Subcutaneous abdominal adipose tissue (tissue), 5 donors: ENCODE measurements around the gene ZNF80.

Experiments used
- H3K27ac ChIP-seq: one replicate; pipeline ENCODE4 v1.7.0; 2013; ENCODE audit warnings: low read depth, mild to moderate bottlenecking, inconsistent platforms, low read length, moderate library complexity
- H3K27me3 ChIP-seq, 5 donors: one replicate each; pipeline ENCODE4 v1.7.0; 2013; ENCODE audit warnings: low read length in 5 of 5, inconsistent platforms in 1 of 5; ENCODE audit not compliant: control insufficient read depth in 5 of 5, insufficient read depth in 4 of 5
- H3K36me3 ChIP-seq, 5 donors: one replicate each; pipeline ENCODE4 v1.7.0; 2013; ENCODE audit warnings: low read length in 5 of 5; ENCODE audit not compliant: control insufficient read depth in 5 of 5, insufficient read depth in 5 of 5
- H3K4me1 ChIP-seq, 5 donors: one replicate each; pipeline ENCODE4 v1.7.0; 2013; ENCODE audit warnings: low read length in 5 of 5, mild to moderate bottlenecking in 3 of 5, moderate library complexity in 1 of 5; ENCODE audit not compliant: control insufficient read depth in 5 of 5, insufficient read depth in 5 of 5
- H3K4me3 ChIP-seq, 5 donors: one replicate each; pipeline ENCODE4 v1.7.0; 2013; ENCODE audit warnings: low read length in 5 of 5, low read depth in 1 of 5
- H3K9ac ChIP-seq, 5 donors: one replicate each; pipeline ENCODE4 v1.7.0; 2013; ENCODE audit warnings: low read length in 5 of 5, mild to moderate bottlenecking in 4 of 5, moderate library complexity in 3 of 5
- H3K9me3 ChIP-seq, 5 donors: one replicate each; pipeline ENCODE4 v1.7.0; 2013; ENCODE audit warnings: low read length in 5 of 5; ENCODE audit not compliant: control insufficient read depth in 5 of 5
- donor health status: healthy.
- donor health status: healthy.
- donor health status: healthy.
- donor health status: healthy.
- donor health status: healthy.

Gene ZNF80

DNA sequence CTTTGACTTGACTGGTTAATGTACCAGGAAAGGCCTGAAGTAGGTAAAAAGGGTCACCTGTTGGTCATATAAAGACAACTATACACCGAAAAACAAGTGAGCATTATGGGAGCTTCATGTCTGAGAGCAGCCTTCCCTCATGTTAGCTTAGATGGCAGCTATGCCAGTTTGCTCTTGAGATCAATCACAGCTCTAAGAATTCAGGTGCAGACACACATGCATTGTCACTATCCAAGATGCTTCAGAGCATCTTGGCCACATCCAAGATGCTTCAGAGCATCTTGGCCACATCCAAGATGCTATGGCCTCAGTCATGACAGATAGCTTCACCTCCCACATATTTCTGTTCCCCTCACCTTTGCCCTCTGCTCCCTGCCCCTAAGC lies 15.5 kb downstream of the ZNF80 start:
- no peak overlapping the region for H3K4me3 ChIP-seq
- no peaks in the 10 kb centered on the region for H3K4me1 ChIP-seq
- H3K27me3 ChIP-seq: no peaks in the 10 kb centered on the region
- H3K27ac ChIP-seq: no peak overlapping the region
- peaks cover 4 to 17% (median 15%) of the 10 kb centered on the region in 5 donors for H3K9me3 ChIP-seq
- no peaks in the 10 kb centered on the region for H3K36me3 ChIP-seq
- no peak overlapping the region for H3K9ac ChIP-seq

DNA sequence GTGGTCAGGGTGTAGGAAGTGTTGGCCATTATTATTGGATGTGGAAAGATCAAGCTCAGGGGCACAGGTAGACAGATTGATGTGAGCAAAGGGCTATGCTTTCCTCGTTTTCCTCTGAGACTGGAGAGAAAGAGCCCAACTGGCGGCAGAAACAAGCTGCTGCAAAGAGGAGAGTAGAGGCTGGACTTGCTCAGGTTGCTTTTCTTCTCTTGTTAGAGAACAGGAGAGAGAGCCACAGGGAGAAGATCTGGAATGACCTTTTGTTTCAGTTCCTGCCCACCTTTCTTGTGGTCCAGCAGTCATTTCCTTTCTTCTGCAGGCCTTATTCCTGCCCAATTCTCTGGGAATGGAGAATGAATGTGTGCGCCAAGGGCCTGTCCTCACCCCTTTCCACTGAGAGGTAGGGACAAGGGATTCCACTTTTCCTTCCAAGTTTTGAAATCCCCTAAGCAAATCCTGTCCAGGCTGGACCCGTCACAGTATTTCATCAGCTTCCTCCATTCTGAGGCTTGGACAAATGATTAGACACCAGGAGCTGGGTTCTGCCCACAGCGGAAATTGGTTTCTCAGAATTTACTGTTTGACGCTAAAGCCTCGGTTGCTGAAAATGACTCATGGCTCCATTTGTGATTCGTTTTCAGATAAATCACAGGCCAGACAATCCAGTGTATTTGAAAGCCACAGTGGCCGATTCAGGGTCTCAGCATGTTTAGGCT lies 16.1 kb downstream of the ZNF80 start:
- no peaks in the 10 kb centered on the region for H3K36me3 ChIP-seq
- no peak overlapping the region for H3K27ac ChIP-seq
- H3K9me3 ChIP-seq: peaks cover 4 to 17% (median 15%) of the 10 kb centered on the region in 5 donors
- no peak overlapping the region for H3K9ac ChIP-seq
- no peak overlapping the region for H3K4me3 ChIP-seq
- no peaks in the 10 kb centered on the region for H3K4me1 ChIP-seq
- no peaks in the 10 kb centered on the region for H3K27me3 ChIP-seq

DNA sequence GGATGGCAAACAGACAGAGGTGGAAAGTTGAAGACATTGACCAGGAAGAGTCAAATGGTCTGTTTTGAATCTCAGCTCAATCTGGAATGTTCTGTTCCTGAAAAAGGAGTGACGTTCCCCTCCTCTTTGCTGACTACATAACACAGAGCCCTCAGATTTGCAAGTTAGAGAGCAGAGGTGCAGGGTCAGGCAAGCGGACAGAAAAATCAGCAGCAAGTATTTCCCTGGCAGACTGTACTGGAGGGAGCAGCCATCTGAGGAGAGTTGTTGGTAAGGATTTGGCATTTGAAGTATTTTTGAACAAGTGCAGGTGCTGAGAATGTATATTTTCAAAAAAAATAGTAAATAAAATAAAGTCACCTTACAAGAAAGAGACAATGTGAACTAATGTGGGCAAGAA lies 17.6 kb downstream of the ZNF80 start:
- Histone ChIP-seq H3K27ac (no peak overlapping the region), H3K36me3 (no peaks in the 10 kb centered on the region), H3K9me3 (peaks cover 2 to 5% (median 4%) of the 10 kb centered on the region in 5 donors), H3K27me3 (no peaks in the 10 kb centered on the region), H3K9ac (no peak overlapping the region), H3K4me1 (no peaks in the 10 kb centered on the region), H3K4me3 (no peak overlapping the region)

DNA sequence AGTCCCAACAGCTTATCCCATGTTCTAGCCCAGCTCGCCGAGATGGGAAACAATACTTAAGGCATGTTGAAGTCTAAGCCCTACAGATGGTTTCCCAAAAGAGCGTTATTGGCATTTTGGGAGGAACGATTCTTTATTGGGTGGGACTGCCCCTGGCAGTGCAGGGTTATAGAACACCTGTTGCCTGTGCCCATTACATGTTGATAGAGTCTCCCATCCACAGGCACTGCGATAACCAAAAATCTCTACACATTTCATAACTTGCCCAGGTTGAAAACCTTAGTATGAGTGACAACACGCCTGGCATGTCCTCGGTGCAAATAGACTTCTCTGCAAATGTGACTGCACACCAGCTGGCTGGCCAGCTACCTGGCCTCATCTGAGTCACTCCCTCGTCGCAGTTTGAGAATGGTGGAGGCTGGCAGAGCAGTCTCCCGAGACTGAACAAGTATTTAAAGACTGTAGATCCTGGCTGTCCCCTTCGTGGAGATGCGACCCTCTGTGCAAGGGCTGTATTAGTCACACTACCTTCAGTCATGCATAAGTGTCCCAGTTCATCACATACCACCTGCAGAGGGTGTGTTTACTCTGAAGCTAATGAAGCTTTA lies 18.7 kb downstream of the ZNF80 start:
- no peaks in the 10 kb centered on the region for H3K9me3 ChIP-seq
- H3K27ac ChIP-seq: no peak overlapping the region
- no peaks in the 10 kb centered on the region for H3K36me3 ChIP-seq
- peaks cover 0 to 5% (median 0%) of the 10 kb centered on the region in 5 donors for H3K27me3 ChIP-seq
- H3K4me3 ChIP-seq: no peak overlapping the region
- no peak overlapping the region for H3K9ac ChIP-seq
- H3K4me1 ChIP-seq: peaks cover 0 to 8% (median 6%) of the 10 kb centered on the region in 5 donors

DNA sequence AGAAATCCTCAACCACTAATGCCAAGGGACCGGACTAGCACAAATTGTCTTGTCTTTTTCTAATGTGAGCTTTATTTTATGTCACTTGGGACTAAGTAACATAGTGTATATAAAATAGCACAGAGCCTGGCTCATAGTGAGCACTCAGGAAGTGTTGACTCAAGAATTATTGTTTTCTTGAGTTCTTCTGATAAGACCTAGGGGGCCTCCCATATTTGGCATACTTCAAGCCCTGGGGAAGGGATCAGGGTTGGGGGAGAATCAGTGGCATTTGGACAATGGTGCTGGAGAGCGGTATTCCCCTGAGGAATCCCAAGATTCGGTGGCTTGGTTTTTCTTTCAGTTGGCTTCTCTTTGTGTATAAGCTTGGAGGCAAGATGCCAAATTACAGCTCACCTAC lies 19.4 kb downstream of the ZNF80 start:
- Histone ChIP-seq H3K27ac (no peak overlapping the region), H3K4me1 (peaks cover 0 to 15% (median 7%) of the 10 kb centered on the region in 5 donors), H3K9me3 (no peaks in the 10 kb centered on the region), H3K36me3 (no peaks in the 10 kb centered on the region), H3K4me3 (no peak overlapping the region), H3K9ac (no peak overlapping the region), H3K27me3 (peaks cover 0 to 5% (median 0%) of the 10 kb centered on the region in 5 donors)

DNA sequence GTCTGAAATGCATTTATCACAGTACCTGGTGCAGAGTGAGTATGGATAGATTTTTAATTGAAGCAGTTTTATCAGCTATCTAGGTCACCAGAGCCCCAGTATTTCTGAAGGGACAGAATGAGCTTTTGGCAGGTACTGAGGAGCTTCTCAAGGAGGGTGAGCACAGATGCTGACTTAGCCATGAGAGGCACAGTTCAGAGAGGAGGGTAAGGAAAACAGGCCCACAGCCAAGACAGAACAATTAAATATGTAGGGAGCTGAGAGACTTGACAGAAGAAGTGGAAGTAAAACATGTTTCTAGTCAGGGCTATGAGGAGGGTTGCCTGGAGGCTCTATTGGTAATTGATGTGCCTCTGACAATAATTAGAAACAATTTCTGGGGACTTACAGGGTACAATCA lies 20.1 kb downstream of the ZNF80 start:
- Histone ChIP-seq H3K4me3 (no peak overlapping the region), H3K9me3 (no peaks in the 10 kb centered on the region), H3K4me1 (peaks cover 0 to 16% (median 7%) of the 10 kb centered on the region in 5 donors), H3K36me3 (no peaks in the 10 kb centered on the region), H3K27me3 (peaks cover 0 to 5% (median 3%) of the 10 kb centered on the region in 5 donors), H3K9ac (no peak overlapping the region), H3K27ac (no peak overlapping the region)

DNA sequence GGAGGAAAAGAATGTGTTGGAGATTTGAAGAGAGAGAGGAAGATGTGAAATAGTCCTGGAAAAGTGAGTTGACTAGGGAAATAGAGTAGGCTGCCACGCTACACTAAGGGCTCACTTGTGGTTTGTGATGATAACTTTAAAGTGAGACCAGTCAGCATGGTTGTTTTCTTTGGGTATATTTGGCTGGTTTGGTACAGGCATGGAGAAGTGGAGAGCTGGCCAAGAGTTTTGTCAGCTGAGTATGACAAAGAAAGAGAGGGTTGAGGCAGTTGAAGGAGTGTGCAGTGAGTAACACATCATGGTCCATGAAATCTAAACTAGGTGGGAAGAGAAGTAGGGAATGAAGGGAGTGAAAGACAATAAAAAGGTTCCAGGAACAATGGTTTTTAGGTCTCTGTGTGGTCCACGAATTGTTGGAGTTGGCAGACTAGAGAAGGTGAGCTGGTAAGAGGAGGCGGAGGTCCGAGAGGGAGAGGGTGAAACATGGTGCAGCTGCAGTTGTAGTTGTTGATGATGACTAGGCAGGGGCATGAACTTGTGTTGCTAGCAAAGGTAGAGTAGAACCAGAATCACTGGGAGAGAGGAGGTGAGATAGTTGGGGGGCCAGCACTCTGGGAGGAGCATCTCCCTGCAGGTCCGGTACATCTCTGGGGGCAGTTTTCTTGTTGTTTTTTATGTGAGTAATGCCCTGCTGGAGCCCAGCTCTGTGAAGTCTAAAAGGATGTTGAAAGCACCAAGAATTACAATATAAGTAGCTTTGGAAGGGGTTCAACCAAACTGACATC lies 21.0 kb downstream of the ZNF80 start:
- no peak overlapping the region for H3K27ac ChIP-seq
- no peak overlapping the region for H3K4me3 ChIP-seq
- H3K4me1 ChIP-seq: peaks cover 0 to 16% (median 7%) of the 10 kb centered on the region in 5 donors
- H3K36me3 ChIP-seq: no peaks in the 10 kb centered on the region
- H3K27me3 ChIP-seq: peaks cover 0 to 5% (median 3%) of the 10 kb centered on the region in 5 donors
- H3K9ac ChIP-seq: no peak overlapping the region
- H3K9me3 ChIP-seq: no peaks in the 10 kb centered on the region

DNA sequence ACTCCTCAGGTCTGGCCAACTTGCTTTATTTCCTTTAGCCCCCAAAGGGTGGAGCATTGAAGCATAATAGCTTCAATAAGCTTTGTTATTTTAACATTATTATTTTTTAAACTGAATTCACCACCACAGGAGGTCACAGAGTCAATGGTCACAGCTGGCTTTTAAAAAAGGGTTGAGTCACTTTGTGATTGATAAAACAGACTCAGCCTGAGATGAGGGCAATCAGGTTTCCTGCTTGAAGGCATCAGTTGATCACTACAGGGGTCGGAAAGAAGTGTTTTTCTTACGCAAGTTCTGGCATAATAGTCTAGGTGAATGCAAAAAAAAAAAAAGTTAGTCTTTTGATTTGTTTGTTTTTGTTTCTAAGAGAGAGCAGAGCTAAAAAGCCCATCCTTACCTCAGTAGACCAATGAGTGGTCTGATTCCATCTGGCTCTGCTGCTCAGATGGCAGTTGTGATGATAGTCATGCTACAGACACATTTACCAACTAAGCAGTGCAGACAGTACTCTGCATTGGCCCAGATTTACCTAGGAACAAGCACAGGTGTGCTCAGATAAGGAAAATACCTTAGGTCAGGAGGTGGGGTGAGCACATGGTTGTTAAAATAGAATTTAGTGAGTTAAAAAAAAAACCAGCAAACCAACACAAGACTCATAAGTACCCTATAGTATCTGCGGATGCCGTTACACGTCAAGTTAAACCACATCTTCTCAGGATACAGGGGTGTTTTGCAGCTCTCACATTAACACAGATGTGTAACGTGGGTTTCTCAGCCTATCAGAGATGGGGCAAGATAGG lies 22.6 kb downstream of the ZNF80 start:
- Histone ChIP-seq H3K9ac (no peak overlapping the region), H3K36me3 (no peaks in the 10 kb centered on the region), H3K9me3 (no peaks in the 10 kb centered on the region), H3K27me3 (peaks cover 0 to 5% (median 3%) of the 10 kb centered on the region in 5 donors), H3K4me3 (peak overlapping the region in 3 of 5 donors; percentile 20 to 49 (median 40)), H3K4me1 (peaks cover 0 to 16% (median 7%) of the 10 kb centered on the region in 5 donors), H3K27ac (no peak overlapping the region)

DNA sequence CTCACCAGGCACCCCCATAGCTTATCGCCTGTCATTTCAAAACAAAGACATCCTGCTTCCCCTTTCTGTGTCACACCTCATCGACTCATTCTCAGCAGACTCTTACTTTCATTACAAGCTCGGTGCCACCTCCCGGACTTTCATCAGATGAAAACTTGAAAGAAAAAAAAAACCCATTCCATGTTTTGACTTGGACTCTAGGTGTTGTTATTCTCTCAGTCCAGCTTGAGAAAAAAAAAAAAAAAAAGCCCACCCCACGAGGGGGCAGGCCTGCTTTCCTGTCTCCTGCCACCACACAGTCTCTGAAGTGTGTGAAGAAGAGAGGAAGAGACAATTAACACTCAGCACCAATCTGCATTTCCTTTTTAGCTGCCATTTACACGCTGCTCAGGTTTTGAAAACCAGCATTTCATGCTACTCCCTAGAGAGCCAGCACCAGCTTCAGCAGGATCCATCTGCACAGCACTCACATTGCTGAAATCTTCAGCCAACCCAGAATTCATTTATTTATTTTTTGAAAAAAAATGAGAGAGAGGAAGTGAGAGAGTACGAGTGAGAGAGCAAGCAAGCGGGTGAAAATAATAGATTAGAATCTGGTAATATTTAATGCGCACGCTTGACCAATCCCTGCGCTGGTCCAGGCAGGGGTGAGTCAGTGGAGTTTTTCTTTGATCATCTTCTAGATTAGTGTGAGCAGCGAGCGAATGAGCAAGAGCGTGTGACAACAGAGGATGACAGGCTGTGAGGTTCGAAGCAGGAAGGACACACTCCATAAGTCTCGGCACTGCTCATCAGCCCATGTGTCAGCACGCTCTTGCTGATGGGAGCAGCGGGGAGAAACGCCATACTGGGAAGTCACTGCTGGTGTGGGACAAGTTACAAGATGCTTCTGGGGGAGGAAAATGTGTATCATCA lies 23.5 kb downstream of the ZNF80 start:
- no peaks in the 10 kb centered on the region for H3K9me3 ChIP-seq
- no peak overlapping the region for H3K27ac ChIP-seq
- peaks cover 0 to 5% (median 3%) of the 10 kb centered on the region in 5 donors for H3K27me3 ChIP-seq
- peaks cover 0 to 16% (median 7%) of the 10 kb centered on the region in 5 donors for H3K4me1 ChIP-seq
- peak overlapping the region in 4 of 5 donors; percentile 17 to 49 (median 30) for H3K4me3 ChIP-seq
- H3K36me3 ChIP-seq: no peaks in the 10 kb centered on the region
- H3K9ac ChIP-seq: no peak overlapping the region
